HL-60 (cell line): ENCODE data around the gene CALN1.

Source experiments
- CTCF ChIP-seq: IDR thresholded peaks from one replicate; pipeline ENCODE4 v1.5.1; 2011; ENCODE audit warnings: low read length, control low read depth, inconsistent platforms; ENCODE audit not compliant: insufficient read depth
- POLR2AphosphoS5 ChIP-seq: IDR thresholded peaks from 2 replicates; pipeline ENCODE4 v1.6.1; 2012; ENCODE audit warnings: low read depth
- REST ChIP-seq: IDR thresholded peaks from 2 replicates; pipeline ENCODE4 v1.6.1; 2012; ENCODE audit warnings: low read depth; ENCODE audit not compliant: insufficient replicate concordance

GRCh38 chr7:72123913-72124312, 288.2 kb downstream of the CALN1 start:
- TF ChIP-seq CTCF: no peak
- TF ChIP-seq REST: no peak
- TF ChIP-seq POLR2AphosphoS5: no peak
